D341Med (cell line): Measurements from ENCODE around the gene ZNF808.
"Not testable (repeated sequence)": the region's sequence is repeated elsewhere in the genome, so short reads cannot be mapped to it uniquely, and the experiment has no call there.

Source experiments
- DNase-seq: peaks from one replicate; pipeline ENCODE4 v3.0.0; 2012; ENCODE audit warnings: low spot score

ZNF808 gene

GRCh38 chr19:52527134-52527955 is at the start of gene ZNF808:
Gene ZNF808, plus strand, starts transcription at chr19:52527668. Its CDS starts 15,617 bp downstream, at chr19:52543285.
- DNase-seq, result peak; percentile 93

- not testable (repeated sequence) for DNase-seq
Measured at GRCh38 chr19:52484111-52484743, 43.2 kb upstream of the ZNF808 start.

- not testable (repeated sequence) for DNase-seq
Measured at GRCh38 chr19:52485064-52485463, 42.4 kb upstream of the ZNF808 start.

- DNase-seq, result not testable (repeated sequence)
Measured at GRCh38 chr19:52485561-52486240, 41.8 kb upstream of the ZNF808 start.

- DNase-seq, result peak; percentile 21
Measured at GRCh38 chr19:52492201-52492993, 35.1 kb upstream of the ZNF808 start.

DNA sequence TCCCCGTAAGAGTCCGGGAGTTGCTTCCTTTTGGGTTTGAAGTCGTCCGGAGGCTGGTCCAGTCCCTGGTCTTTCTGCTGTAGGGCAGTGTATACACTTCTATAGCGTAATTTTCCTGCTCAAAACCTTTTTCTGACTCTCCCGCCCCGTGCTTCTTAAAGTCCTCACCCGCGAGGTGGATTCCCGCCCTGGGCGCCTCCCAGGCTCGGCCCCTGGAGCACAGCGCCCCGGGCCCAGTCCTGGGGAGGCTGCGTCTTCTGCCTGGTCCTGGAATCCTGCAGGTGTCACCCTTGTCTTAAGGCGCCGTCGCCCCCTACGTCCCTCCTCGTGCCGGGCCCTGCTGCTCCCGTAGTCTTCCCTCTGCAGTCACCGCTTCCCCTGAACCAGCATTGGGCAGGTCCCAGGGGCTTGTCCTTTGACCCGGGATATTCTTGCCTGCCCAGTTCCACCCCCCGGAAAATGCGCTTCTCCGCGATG is 34.4 kb upstream of the ZNF808 start:
- peak; percentile 21 for DNase-seq

DNA sequence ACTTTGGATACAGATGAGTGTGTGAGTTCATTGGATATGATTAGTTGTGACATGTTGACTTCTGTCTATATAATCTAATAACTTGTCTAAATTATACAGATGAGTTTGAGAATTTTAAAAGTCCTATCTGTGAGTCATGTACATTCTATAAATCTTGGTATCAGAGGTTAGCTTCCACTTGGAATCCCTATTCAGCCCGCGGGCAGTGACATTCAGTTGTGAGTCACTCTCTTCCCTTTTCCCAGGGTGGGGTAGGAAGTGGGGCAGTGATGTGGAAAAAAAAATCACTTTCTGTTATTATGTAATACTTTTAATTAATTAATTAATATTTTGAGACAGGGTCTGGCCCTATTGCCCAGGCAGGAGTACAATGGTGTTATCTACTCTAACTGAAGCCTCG is 33.0 kb upstream of the ZNF808 start:
- DNase-seq, result no peak

DNA sequence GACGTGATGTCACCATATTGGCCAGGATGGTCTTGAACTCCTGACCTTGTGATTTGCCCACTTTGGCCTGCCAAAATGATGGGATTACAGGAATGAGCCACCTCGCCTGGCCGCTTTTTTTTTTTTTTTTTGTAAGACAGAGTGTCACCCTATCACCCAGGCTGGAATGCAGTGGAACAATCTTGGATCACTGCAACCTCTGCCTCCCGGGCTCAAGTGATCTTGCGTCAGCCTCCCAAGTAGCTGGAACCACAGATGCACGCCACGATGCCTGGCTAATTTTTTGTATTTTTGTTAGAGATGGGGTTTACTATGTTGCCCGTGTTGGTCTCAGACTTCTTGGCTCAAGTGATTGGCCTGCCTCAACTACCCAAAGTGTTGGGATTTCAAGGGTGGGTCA is 28.9 kb upstream of the ZNF808 start:
- no peak for DNase-seq

GRCh38 chr19:52500474-52500873 is 27.0 kb upstream of the ZNF808 start:
- not testable (repeated sequence) for DNase-seq

DNA sequence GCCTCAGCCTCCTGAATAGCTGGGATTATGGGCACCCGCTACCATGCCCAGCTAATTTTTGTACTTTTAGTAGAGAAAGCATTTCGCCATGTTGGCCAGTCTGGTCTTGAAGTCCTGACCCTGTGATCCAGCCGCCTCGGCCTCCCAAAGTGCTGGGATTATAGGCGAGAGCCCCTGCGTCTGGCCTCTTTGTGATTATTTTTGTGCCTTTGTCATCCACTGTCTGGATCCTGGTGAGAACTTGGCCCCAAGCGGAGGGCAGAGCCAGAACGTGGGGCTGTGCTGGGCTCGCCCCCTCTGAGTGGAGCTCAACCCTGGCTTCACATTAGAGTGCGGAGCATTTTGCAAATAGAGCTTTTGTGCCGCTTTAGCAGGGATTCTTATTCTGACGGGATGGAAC is 26.5 kb upstream of the ZNF808 start:
- DNase-seq, result not testable (repeated sequence)

- DNase-seq, result no peak
Measured at GRCh38 chr19:52507266-52507665, 20.2 kb upstream of the ZNF808 start.

GRCh38 chr19:52516191-52516590 is 11.3 kb upstream of the ZNF808 start:
- DNase-seq, result no peak

DNA sequence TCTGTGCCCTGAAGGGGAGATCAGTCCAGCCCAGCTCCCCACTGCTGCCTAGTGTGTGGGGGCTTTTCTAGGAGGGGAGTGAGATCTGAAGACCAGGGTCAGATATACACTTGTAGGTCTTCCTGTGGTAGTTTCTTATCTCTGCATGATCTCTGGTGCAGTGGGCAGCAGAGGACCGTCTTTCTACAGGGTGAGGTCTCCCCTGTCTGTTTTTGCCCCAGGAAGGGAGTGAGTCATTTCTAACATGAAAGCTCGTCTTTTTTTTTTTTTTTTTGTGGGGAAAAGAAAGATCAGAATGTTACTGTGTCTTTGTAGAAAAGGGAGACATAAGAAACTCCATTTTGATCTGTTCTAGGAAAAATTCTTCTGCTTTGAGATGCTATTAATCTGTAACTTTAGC is 8.8 kb upstream of the ZNF808 start:
- no peak for DNase-seq

GRCh38 chr19:52519175-52519574 is 8.3 kb upstream of the ZNF808 start:
- not testable (repeated sequence) for DNase-seq

- no peak for DNase-seq
Measured at GRCh38 chr19:52520013-52520412, 7.5 kb upstream of the ZNF808 start.

- no peak for DNase-seq
Measured at GRCh38 chr19:52522551-52522950, 4.9 kb upstream of the ZNF808 start.

- DNase-seq, result no peak
Measured at GRCh38 chr19:52524086-52524485, 3.4 kb upstream of the ZNF808 start.

GRCh38 chr19:52527956-52528351 is 486 bp downstream of the ZNF808 start:
- DNase-seq, result peak; percentile 45

DNA sequence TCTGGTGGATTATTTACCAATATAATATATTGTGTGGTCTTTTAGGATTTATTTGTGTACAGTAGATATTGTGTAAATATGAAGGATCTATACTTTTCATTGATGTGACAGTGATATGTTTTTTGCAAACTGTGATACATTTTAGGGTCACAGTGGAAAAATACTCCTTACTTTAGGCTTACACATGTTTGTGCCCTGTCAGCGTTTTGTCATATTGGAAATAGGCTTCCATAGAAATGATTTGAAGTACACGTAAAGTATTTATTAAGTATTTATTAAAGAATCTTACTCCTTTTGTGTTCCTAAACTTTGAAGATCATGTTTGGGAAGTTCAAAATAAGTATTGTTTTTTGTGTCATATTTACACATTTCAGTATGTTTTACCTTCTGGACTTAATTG is 5.0 kb downstream of the ZNF808 start:
- DNase-seq, result no peak

GRCh38 chr19:52533901-52534300 is 6.4 kb downstream of the ZNF808 start:
- no peak for DNase-seq

- not testable (repeated sequence) for DNase-seq
Measured at GRCh38 chr19:52535385-52535770, 7.9 kb downstream of the ZNF808 start.
